OCI-LY1 (cell line): Measurements from ENCODE around the gene UBE2L6.

Experiments used
- CTCF ChIP-seq: fragments of 200-600 bp; sonication (generic), shearing (Covaris generic); IDR thresholded peaks from 2 replicates; pipeline ENCODE4 v1.5.1; 2017; ENCODE audit warnings: mild to moderate bottlenecking, antibody characterized with exemption, low read length, moderate library complexity, mixed read lengths
- EZH2 ChIP-seq: fragments of 200-600 bp; sonication (generic), shearing (Covaris generic); IDR thresholded peaks from 2 replicates; pipeline ENCODE4 v1.8.0; 2017; ENCODE audit warnings: borderline replicate concordance, mixed run types, mild to moderate bottlenecking, antibody characterized with exemption, low read length, moderate library complexity, mixed read lengths

GRCh38 chr11:57599381-57599780 lies 31.9 kb upstream of the UBE2L6 start:
- TF ChIP-seq CTCF: no peak
- TF ChIP-seq EZH2: no peak
